HG03571 (cell line): Measurements from ENCODE around the gene TADA2B.

Experiments
- ATAC-seq: cut with Tn5 transposase; IDR thresholded peaks from one replicate; pipeline ENCODE4 v1.9.1; 2021; ENCODE audit not compliant: unreplicated experiment

Gene TADA2B

GRCh38 chr4:7037425-7037824 is 5.7 kb upstream of the TADA2B start:
- ATAC-seq: no peak

GRCh38 chr4:7040765-7041164 is 2.4 kb upstream of the TADA2B start:
- ATAC-seq: no peak

- no peak for ATAC-seq
These were observed 1.9 kb upstream of the TADA2B start for GRCh38 chr4:7041246-7041645.

DNA sequence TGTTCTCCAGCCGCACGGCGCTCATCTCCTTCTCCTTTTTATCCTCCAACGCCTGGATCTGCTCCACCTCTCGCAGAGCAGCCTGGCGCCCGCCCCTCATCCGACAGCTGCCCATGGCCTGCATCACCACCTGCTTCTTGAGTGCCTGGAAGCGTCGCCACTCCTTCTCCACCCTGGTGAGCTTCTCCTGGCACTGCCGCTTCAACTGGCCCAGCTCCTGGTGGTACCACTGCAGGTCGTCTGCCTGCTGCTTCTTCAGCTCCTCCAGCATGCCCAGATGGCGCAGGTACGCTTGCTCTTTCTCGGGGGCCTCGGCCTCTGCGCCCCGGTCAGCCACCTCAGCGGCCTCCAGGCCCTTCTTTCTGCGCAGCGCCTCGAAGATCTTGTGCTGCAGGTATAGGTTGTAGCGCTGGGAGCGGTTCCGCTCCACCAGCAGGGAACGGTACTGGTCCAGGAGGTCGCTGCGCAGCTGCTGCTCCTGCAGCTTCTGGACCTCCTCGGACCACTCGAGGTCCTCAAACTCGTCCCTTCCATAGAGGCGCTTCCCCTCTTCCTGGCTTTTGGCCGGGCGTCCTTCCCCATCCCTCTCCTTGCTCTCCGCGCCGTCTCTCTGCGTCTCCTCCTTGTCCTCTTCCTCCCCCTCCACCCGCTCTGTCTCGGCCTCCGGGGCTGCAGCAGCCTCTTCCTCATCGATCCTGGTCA is 1.2 kb upstream of the TADA2B start:
- ATAC-seq: no peak

DNA sequence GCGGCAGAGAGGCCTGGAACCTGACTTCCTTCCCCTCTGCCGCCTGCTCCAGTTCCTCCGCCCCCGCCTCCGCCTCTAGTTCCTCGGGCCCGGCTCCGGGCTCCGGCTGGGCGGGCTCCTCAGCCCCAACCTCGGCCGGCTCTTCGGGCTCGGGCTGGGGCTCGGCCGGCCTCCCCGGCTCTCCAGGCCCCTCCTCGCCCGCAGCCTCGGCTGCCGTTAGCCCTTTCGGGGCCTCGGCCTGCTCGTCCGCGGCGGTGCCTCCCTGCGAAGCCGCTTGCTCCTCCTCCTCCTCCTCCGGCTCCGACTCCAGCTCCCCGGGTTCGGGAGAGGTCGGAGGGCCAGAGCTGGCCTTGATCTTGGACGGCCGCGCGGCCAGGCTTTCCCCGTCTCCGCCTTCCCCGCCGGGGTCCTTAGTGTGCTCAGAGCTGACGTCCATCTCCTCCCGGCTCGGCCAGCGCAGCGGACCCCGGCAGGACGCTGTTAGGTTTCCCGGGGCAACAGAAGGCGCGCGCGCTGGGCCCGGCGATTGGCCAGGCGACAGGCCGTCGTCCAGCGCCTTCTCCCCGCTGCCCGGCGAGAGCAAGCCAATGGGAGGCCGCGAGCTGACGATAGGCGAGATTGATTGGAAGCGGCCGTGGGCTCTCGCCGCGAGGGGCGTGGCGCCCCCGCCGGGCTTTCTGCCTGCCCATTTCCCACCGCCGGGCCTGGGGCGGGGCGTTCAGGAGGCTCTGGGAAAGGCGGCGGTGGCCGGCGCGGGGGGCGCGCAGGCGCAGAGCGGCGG is 479 bp upstream of the TADA2B start:
- ATAC-seq: peak; percentile 81

- no peak for ATAC-seq
These were observed 1.2 kb downstream of the TADA2B start for GRCh38 chr4:7044137-7044930.

- ATAC-seq: no peak
These were observed 2.4 kb downstream of the TADA2B start for GRCh38 chr4:7045553-7045952.

DNA sequence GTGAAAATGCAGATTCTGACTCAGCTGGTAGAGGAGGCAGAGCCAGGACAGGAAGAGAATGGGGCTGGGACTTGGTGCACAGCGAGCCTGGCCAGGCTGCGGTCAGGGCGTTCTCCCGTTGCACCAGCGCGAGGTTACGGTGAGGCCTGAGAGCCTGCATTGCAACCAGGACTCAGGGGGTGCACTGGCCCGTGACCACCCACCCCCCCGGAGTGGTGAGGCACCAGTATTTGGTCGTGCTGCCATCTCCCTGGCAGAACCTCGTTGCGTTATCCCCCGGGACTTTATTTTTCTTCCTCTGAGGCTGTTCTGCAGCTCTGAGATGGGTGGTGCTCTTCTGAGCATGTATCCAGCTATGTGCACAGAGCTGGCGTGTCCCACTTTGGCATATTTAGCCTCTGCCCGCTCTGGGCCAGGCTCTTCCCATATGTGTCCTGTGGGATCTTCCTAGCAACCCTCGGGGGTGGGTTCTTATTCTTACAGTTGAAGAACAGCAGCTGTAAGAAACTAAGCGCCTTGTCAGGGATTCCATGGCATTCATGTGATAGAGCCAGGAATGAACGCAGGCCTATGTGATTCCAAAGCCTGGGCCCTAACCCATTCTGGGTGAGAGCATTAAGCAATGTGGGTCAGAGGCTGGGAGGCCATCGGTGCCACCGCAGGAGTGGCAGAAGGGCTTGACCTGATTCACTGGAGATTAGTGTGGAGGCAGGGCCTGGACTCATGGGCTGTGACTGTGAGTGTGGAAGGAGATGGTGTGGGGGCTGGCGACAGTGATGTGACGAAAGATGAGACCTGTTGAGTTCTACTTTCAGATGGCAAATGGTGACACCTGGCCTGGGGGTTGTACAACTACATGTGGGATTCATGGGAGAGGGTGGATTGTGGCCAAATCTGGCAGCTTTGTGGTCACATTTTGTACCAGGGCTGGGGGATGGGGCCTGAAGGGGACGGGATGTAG is 3.1 kb downstream of the TADA2B start:
- no peak for ATAC-seq

GRCh38 chr4:7046971-7047370 is 3.8 kb downstream of the TADA2B start:
- no peak for ATAC-seq

GRCh38 chr4:7048642-7049041 is 5.5 kb downstream of the TADA2B start:
- ATAC-seq: no peak

GRCh38 chr4:7049295-7049694 is 6.1 kb downstream of the TADA2B start:
- no peak for ATAC-seq

GRCh38 chr4:7049739-7050138 is 6.6 kb downstream of the TADA2B start:
- no peak for ATAC-seq

DNA sequence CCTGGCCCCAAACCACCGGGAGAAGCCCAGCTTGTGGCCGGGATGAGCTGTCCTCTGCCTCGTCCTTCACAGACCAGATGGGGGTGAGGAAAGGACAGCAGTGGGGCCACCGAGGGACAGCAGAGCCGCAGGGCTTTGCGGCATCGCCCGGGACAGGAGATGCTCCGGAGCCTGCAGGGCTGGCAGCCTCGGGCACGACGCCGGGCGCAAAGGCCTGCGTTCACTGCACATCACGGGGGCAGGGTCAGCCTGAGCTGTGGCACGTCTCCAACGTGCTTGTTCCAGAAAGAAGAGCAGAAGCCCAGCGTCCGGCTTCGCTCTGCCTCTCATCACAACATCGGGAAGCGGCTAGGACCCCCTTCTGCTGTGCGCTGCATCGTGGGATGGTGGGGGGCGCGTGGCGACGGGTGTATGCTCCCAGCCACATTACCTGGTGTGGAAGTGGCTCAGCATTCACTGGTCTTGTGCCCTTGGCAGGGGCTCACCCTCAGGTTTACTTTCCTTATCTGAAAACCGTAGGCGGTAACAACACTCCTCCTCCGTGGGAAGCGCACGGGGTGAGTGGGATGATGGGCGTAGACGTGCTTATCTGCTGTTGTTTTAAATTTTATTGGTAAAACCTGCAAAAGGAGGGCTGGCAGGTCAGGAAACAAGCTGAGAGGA is 7.4 kb downstream of the TADA2B start:
- no peak for ATAC-seq

GRCh38 chr4:7051144-7051495 is 7.9 kb downstream of the TADA2B start:
- no peak for ATAC-seq

DNA sequence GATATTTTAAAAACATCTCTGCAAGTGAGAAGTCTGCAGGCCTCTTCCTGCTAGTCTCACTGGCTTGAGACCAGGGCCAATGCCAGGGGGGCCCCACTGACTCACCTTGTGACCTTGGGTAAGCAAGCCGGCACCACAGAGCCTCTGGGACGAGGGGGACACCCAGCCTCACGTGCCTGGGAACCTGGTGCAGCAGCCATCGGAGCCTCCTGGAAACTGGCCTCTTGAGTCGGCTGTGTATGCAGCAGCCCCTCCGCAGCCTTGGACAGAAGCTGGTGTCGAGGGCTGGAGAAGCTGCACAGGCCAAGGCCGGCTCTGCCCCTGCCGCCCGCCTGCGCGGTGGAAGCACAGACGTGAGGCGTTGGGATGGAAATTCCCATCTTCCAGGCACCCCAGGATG is 8.7 kb downstream of the TADA2B start:
- ATAC-seq: no peak

DNA sequence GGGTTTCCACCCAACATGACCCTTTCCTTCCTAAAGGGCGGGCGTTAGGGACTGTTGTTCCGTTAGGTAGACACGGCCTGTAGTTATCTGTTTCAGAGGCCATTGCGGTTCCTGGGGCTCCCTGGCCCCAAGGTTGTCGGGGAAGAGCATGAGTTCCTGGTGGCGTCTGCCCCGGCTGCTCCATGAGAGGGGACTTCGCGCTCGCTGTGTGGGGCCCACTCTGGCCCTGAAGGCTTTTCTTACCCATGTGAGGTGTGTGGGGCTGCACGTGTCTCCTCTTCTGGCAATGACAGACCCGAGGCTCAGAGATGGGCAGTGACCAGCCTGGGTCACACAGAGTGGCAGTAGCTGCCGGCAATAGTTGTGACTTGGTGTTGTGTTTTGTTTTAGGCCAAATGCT is 9.1 kb downstream of the TADA2B start:
- no peak for ATAC-seq

DNA sequence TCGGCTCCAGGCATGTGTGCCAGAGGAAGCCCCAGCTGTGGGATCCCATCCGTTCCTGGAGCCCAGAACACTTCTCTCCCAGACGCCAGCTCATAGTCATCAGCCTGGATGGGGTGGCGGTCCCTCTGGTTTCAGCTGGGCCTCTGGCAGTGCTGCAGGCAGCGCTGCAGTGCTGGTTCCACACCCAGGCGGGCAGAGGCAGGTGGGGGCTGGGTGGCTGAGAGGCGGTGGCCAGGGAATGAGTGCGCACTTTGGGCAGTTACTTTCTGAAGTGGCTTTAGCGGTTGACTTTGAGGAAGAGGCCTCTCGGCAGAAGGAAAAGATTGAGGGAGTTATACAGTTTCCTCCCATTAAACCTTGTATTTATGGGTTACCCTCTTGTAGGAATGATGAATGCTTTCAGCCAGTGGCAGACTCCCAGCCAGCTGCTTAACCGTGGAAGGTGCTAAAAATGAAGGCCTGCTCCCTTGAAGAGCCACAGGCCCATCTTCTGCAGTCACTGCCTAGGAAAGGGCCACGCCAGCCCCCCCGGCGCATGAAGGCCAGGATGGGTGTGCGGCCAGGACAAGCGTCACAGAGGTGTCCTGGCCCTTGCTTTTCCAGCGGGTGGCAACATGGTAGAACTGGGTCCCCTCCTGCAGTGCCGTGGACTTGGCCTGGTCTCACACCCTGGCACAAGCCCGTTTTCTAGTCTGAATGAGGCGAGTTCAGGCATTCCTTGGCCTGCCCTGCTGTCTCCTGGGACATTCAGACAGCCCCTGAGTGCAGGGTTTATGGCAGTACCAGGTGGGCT is 9.9 kb downstream of the TADA2B start:
- ATAC-seq: no peak

DNA sequence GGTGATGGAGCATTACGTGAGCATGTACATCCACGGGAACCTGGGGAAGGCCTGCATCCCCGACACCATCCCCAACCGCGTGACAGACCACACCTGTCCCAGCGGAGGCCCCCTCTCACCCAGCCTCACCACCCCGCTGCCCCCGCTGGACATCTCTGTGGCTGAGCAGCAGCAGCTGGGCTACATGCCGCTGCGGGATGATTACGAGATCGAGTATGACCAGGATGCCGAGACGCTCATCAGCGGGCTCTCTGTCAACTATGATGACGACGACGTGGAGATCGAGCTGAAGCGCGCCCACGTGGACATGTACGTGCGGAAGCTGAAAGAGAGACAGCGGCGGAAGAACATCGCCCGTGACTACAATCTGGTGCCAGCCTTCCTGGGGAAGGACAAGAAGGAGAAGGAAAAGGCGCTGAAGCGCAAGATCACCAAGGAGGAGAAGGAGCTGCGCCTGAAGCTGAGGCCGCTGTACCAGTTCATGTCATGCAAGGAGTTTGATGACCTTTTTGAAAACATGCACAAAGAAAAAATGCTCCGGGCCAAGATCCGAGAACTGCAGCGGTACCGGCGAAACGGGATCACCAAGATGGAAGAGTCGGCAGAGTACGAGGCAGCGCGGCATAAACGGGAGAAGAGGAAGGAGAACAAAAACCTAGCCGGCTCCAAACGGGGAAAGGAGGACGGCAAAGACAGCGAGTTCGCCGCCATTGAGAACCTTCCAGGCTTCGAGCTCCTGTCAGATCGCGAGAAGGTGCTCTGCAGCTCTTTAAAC is 11.1 kb downstream of the TADA2B start:
- ATAC-seq: no peak
